HG02642 (cell line): Measurements from ENCODE around the gene MTHFD2L.

Experiments
- ATAC-seq: cut with Tn5 transposase; IDR thresholded peaks from one replicate; pipeline ENCODE4 v1.9.1; 2021; ENCODE audit warnings: mild to moderate bottlenecking; ENCODE audit not compliant: unreplicated experiment, poor library complexity

Gene MTHFD2L

GRCh38 chr4:74230902-74231499 lies 73.1 kb downstream of the MTHFD2L start:
- peak; percentile 63 for ATAC-seq

GRCh38 chr4:74235135-74235534 lies 77.2 kb downstream of the MTHFD2L start:
- peak; percentile 55 for ATAC-seq

- no peak for ATAC-seq
These were observed 79.6 kb downstream of the MTHFD2L start for GRCh38 chr4:74237425-74237966.

GRCh38 chr4:74244049-74244448 lies 86.1 kb downstream of the MTHFD2L start:
- no peak for ATAC-seq

- no peak for ATAC-seq
These were observed 95.0 kb downstream of the MTHFD2L start for GRCh38 chr4:74252933-74253332.

GRCh38 chr4:74254386-74254785 lies 96.5 kb downstream of the MTHFD2L start:
- no peak for ATAC-seq

- no peak for ATAC-seq
These were observed 97.2 kb downstream of the MTHFD2L start for GRCh38 chr4:74255096-74255495.

- no peak for ATAC-seq
These were observed 101.0 kb downstream of the MTHFD2L start for GRCh38 chr4:74258963-74259362.

GRCh38 chr4:74260036-74260435 lies 102.1 kb downstream of the MTHFD2L start:
- no peak for ATAC-seq

GRCh38 chr4:74262522-74262921 lies 104.6 kb downstream of the MTHFD2L start:
- ATAC-seq: no peak

GRCh38 chr4:74263551-74263950 lies 105.6 kb downstream of the MTHFD2L start:
- no peak for ATAC-seq

- ATAC-seq: no peak
These were observed 108.2 kb downstream of the MTHFD2L start for GRCh38 chr4:74266081-74266480.

- no peak for ATAC-seq
These were observed 110.2 kb downstream of the MTHFD2L start for GRCh38 chr4:74267998-74268606.

GRCh38 chr4:74268643-74269042 lies 110.7 kb downstream of the MTHFD2L start:
- no peak for ATAC-seq

- ATAC-seq: no peak
These were observed 120.6 kb downstream of the MTHFD2L start for GRCh38 chr4:74278490-74278889.

GRCh38 chr4:74279716-74280115 lies 121.8 kb downstream of the MTHFD2L start:
- ATAC-seq: no peak

GRCh38 chr4:74282926-74283325 lies 125.0 kb downstream of the MTHFD2L start:
- ATAC-seq: no peak

GRCh38 chr4:74283614-74284013 lies 125.7 kb downstream of the MTHFD2L start:
- no peak for ATAC-seq

GRCh38 chr4:74284053-74284452 lies 126.1 kb downstream of the MTHFD2L start:
- no peak for ATAC-seq

- ATAC-seq: no peak
These were observed 129.2 kb downstream of the MTHFD2L start for GRCh38 chr4:74287164-74287563.

- ATAC-seq: no peak
These were observed 129.9 kb downstream of the MTHFD2L start for GRCh38 chr4:74287791-74288190.

- no peak for ATAC-seq
These were observed 133.6 kb downstream of the MTHFD2L start for GRCh38 chr4:74291471-74291870.
